T-helper 17 cell (primary cell): Measurements from ENCODE around the gene LRRC27. TPM values are rescaled to one million over a fixed set of nuclear protein-coding genes. Genes with fewer than 3 reads are reported as not detected.

Source experiments
- ATAC-seq: fragments of 150-1000 bp; cut with Tn5 transposase; 2 replicates; pipeline ENCODE4 v1.10.0; 2021; ENCODE audit warnings: mild to moderate bottlenecking, moderate library complexity
- DNase-seq, 3 donors: peaks; one replicate each; pipeline versions ENCODE4 v3.0.0 to v3.0.0-alpha.2; 2020 to 2021
- H3K9me3 ChIP-seq: one replicate; pipeline ENCODE4 v1.7.0; 2013; ENCODE audit warnings: low read length, mild to moderate bottlenecking; ENCODE audit not compliant: control insufficient read depth, poor library complexity, severe bottlenecking
- H3K27ac Mint-ChIP-seq: one replicate; pipeline ENCODE4 v1.8.0; 2022; ENCODE audit warnings: mild to moderate bottlenecking, moderate library complexity, mixed read lengths
- H3K27me3 Mint-ChIP-seq: one replicate; pipeline ENCODE4 v1.8.0; 2022; ENCODE audit warnings: mixed read lengths
- H3K36me3 Mint-ChIP-seq: one replicate; pipeline ENCODE4 v1.8.0; 2022; ENCODE audit warnings: low read depth, mixed read lengths
- H3K4me1 Mint-ChIP-seq: one replicate; pipeline ENCODE4 v1.8.0; 2022; ENCODE audit warnings: mild to moderate bottlenecking, mixed read lengths
- H3K4me3 Mint-ChIP-seq: one replicate; pipeline ENCODE4 v1.8.0; 2022; ENCODE audit warnings: mild to moderate bottlenecking, moderate library complexity, mixed read lengths
- total RNA-seq, 4 donors: library from RNA in 2 of 4; stranded (reverse) in 2 of 4; gene quantifications; one replicate each; pipeline ENCODE4 v1.2.3 and lab custom pipeline; 2022 to 2026

Gene LRRC27
- total RNA-seq, 2 donors from 2014 or later = 3.5 to 7.6 TPM

- DNase-seq (no peak), ATAC-seq (no peak)
- no peaks in the 10 kb centered on the region for H3K36me3 Mint-ChIP-seq
- H3K4me3 Mint-ChIP-seq = no peak overlapping the region
- no peaks in the 10 kb centered on the region for H3K27me3 Mint-ChIP-seq
- peaks cover 7% of the 10 kb centered on the region for H3K4me1 Mint-ChIP-seq
- no peaks in the 10 kb centered on the region for H3K9me3 ChIP-seq
- no peak overlapping the region for H3K27ac Mint-ChIP-seq
These were observed 96.5 kb downstream of the LRRC27 start for GRCh38 chr10:132428486-132428995.

Other genes starting within 250 kb of the LRRC27 start
- gene DPYSL4, start 145.2 kb upstream of the LRRC27 start, total RNA-seq = 1 to 10 TPM in 1 of 2 donors, under 1 TPM in 1; 0.52 to 3.3 TPM
- gene STK32C, start 24.2 kb upstream of the LRRC27 start, total RNA-seq = 1 to 10 TPM; 7.1 to 8.4 TPM
- 10 to 100 TPM; 15.7 to 16.7 TPM for gene PWWP2B, start 65.0 kb downstream of the LRRC27 start, total RNA-seq
- 10 to 100 TPM; 17.6 to 24.7 TPM for gene INPP5A, start 205.6 kb downstream of the LRRC27 start, total RNA-seq